ENCODE results near the gene ZNF585A. TPM values are rescaled to one million over a fixed set of nuclear protein-coding genes. Genes with fewer than 3 reads are reported as not detected.
A peak's percentile ranks its signal among the peaks of the same experiment; 100 is the strongest.
"Not testable (repeated sequence)": the region's sequence is repeated elsewhere in the genome, so short reads cannot be mapped to it uniquely, and the experiment has no call there.

ZNF585A gene
- 11.7 TPM for polyA plus RNA-seq (2013, experiment 1 of 4)
- 12.5 TPM for polyA plus RNA-seq (2013, experiment 2 of 4)
- polyA plus RNA-seq (2013, experiment 3 of 4) = 10.0 TPM
- polyA plus RNA-seq (2013, experiment 4 of 4) = 14.4 TPM

GRCh38 chr19:37172368-37173366, at the start of gene ZNF585A:
Gene ZNF585A (minus strand): TSS chr19:37172695. CDS start chr19:37169910, 2,785 bp downstream.
- Histone ChIP-seq H3K27me3 (ENCODE audit: control insufficient read depth, insufficient read depth, low read length, poor library complexity, severe bottlenecking) (no peaks in the 10 kb centered on the region), H3K27ac (ENCODE audit: insufficient read depth, low read depth, low read length, poor library complexity, severe bottlenecking) (no peak within 1 kb of the TSS), H3K4me1 (ENCODE audit: control insufficient read depth, insufficient read depth, low read length) (no peaks in the 10 kb centered on the region), H3K9me3 (ENCODE audit: control insufficient read depth, low read length) (peaks cover 3% of the 10 kb centered on the region), H3K4me3 (ENCODE audit: insufficient read depth, low read depth, low read length) (peak within 1 kb of the TSS; percentile 65), H3K36me3 (ENCODE audit: control insufficient read depth, insufficient read depth, low read length) (peaks cover 18% of the 10 kb centered on the region)
- WGBS, 2 experiments = 14 to 16% methylated on average over 30 of the region's 30 CpGs

DNA sequence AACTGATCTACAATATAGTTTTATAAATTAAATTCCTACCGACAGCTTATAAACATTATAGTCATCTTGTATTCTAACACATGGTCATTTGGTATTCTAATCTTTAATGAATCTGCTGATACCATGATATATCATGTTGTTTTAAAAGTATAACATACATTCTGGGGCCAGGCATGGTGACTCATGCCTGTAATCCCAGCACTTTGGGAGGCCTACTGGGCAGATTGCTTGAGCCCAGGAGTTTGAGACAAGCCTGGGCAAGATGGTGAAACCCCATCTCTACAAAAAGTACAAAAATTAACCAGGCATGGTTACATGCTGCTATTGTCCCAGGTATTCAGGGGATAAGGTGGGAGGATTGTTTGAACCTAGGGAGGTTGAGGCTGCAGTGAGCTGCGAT, 48.6 kb upstream of the ZNF585A start:
- Histone ChIP-seq H3K9me3 (ENCODE audit: control insufficient read depth, low read length) (no peaks in the 10 kb centered on the region), H3K27ac (ENCODE audit: insufficient read depth, low read depth, low read length, poor library complexity, severe bottlenecking) (no peak overlapping the region), H3K4me1 (ENCODE audit: control insufficient read depth, insufficient read depth, low read length) (peaks cover 6% of the 10 kb centered on the region), H3K36me3 (ENCODE audit: control insufficient read depth, insufficient read depth, low read length) (peaks cover 12% of the 10 kb centered on the region), H3K27me3 (ENCODE audit: control insufficient read depth, insufficient read depth, low read length, poor library complexity, severe bottlenecking) (no peaks in the 10 kb centered on the region), H3K4me3 (ENCODE audit: insufficient read depth, low read depth, low read length) (no peak overlapping the region)
- 92% methylated on average over 2 of the region's 2 CpGs; no CpG with 5 or more reads in 1 of the 2 experiments for WGBS, 2 experiments

DNA sequence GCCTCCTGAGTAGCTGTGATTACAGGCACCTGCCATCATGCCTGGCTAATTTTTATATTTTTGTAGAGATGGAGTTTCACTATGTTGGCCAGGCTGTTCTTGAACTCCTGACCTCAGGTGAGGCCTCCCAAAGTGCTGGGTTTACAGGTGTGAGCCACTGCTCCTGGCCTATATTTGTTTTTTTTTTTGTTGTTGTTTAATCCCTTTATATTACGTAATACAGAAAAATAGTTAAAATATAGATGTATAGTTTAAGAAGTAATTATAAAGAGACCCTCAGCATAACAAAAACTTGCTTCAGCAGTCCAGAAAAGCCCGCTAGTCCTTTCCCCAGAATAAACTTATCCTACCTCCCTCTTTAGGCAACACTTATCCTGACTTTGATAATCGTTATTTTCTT, 47.9 kb upstream of the ZNF585A start:
- 94 to 100% methylated on average over 1 of the region's 3 CpGs for WGBS, 2 experiments
- Histone ChIP-seq H3K9me3 (ENCODE audit: control insufficient read depth, low read length) (no peaks in the 10 kb centered on the region), H3K36me3 (ENCODE audit: control insufficient read depth, insufficient read depth, low read length) (peaks cover 4% of the 10 kb centered on the region), H3K4me3 (ENCODE audit: insufficient read depth, low read depth, low read length) (no peak overlapping the region), H3K4me1 (ENCODE audit: control insufficient read depth, insufficient read depth, low read length) (peaks cover 6% of the 10 kb centered on the region), H3K27me3 (ENCODE audit: control insufficient read depth, insufficient read depth, low read length, poor library complexity, severe bottlenecking) (no peaks in the 10 kb centered on the region), H3K27ac (ENCODE audit: insufficient read depth, low read depth, low read length, poor library complexity, severe bottlenecking) (no peak overlapping the region)

DNA sequence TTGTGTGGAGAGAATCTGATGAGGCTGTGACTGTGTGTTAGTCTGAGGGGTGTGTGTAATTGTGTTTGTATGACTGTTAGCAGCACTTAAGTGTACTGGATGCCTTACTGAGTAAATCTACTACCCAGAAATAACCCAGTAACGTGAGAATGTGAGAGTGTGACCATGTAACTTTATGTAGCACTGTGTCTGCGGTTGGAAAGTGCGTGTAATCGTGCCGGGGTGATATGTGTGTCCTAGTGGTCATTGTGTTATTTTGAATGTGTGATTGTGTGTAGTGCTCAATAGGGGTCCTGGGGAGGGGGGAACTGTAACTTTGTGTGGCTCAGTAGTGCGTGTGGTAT, 46.1 kb upstream of the ZNF585A start:
- Histone ChIP-seq H3K4me3 (ENCODE audit: insufficient read depth, low read depth, low read length) (peak overlapping the region; percentile 84), H3K36me3 (ENCODE audit: control insufficient read depth, insufficient read depth, low read length) (no peaks in the 10 kb centered on the region), H3K27ac (ENCODE audit: insufficient read depth, low read depth, low read length, poor library complexity, severe bottlenecking) (no peak overlapping the region), H3K27me3 (ENCODE audit: control insufficient read depth, insufficient read depth, low read length, poor library complexity, severe bottlenecking) (no peaks in the 10 kb centered on the region), H3K9me3 (ENCODE audit: control insufficient read depth, low read length) (no peaks in the 10 kb centered on the region), H3K4me1 (ENCODE audit: control insufficient read depth, insufficient read depth, low read length) (peaks cover 6% of the 10 kb centered on the region)
- 58 to 65% methylated on average over 6 of the region's 6 CpGs for WGBS, 2 experiments

DNA sequence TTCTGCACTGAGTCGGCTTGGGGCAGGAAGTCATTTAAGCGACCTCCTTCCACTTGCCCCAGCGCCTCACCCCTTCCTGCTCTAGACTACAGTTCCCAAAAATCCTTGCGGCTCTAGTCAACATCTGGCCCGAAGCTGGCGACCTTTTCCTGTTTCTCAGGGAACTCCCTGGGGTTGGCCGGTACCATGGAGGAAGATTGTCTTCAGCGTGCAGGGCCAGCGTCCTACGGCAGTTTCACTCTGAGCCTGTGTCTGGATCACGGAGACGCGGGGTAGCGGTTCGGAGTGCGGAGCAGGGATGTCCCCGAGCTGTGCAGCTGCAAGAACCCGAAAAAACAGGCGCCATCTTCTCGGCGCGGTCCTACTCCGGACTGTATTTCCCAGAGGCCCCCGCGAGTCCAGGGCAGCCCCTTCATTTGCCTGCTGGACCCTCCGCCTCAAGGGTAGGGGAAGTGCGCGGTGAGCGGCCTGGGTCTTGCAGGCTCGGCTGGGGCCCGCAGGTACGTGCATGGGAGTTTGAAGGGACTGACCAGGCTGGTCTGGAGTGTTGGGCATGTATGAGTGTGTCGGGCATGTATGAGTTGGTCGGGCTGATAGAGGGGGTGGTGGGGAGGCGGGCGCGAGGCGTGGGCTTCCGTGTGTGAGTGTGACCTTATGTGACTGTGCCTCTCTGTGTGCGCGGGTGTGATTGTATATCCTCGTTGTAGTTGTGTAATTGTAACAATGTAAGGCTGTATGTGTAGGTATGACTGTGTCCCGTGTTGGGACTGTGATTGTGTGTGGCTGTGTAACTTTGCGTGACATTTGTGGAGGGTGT, 45.5 kb upstream of the ZNF585A start, which contains the start of gene ZNF383:
ZNF383 (plus strand) TSS at position 440 of the 817 bp plus-strand sequence. CDS start 12,240 bp downstream, outside the sequence.
- H3K27ac ChIP-seq (ENCODE audit: insufficient read depth, low read depth, low read length, poor library complexity, severe bottlenecking) = peak within 1 kb of the TSS; percentile 58
- peak within 1 kb of the TSS; percentile 84 for H3K4me3 ChIP-seq (ENCODE audit: insufficient read depth, low read depth, low read length)
- no peaks in the 10 kb centered on the region for H3K36me3 ChIP-seq (ENCODE audit: control insufficient read depth, insufficient read depth, low read length)
- WGBS, 2 experiments = 0 to 1% methylated on average over 44 of the region's 44 CpGs
- peaks cover 6% of the 10 kb centered on the region for H3K4me1 ChIP-seq (ENCODE audit: control insufficient read depth, insufficient read depth, low read length)
- H3K9me3 ChIP-seq (ENCODE audit: control insufficient read depth, low read length) = no peaks in the 10 kb centered on the region
- H3K27me3 ChIP-seq (ENCODE audit: control insufficient read depth, insufficient read depth, low read length, poor library complexity, severe bottlenecking) = no peaks in the 10 kb centered on the region

GRCh38 chr19:37217480-37217774, 44.9 kb upstream of the ZNF585A start:
- Histone ChIP-seq H3K9me3 (ENCODE audit: control insufficient read depth, low read length) (no peaks in the 10 kb centered on the region), H3K4me1 (ENCODE audit: control insufficient read depth, insufficient read depth, low read length) (peaks cover 6% of the 10 kb centered on the region), H3K27ac (ENCODE audit: insufficient read depth, low read depth, low read length, poor library complexity, severe bottlenecking) (no peak overlapping the region), H3K4me3 (ENCODE audit: insufficient read depth, low read depth, low read length) (peak overlapping the region; percentile 84), H3K36me3 (ENCODE audit: control insufficient read depth, insufficient read depth, low read length) (no peaks in the 10 kb centered on the region), H3K27me3 (ENCODE audit: control insufficient read depth, insufficient read depth, low read length, poor library complexity, severe bottlenecking) (no peaks in the 10 kb centered on the region)
- WGBS, 2 experiments = 5 to 10% methylated on average over 7 of the region's 7 CpGs

DNA sequence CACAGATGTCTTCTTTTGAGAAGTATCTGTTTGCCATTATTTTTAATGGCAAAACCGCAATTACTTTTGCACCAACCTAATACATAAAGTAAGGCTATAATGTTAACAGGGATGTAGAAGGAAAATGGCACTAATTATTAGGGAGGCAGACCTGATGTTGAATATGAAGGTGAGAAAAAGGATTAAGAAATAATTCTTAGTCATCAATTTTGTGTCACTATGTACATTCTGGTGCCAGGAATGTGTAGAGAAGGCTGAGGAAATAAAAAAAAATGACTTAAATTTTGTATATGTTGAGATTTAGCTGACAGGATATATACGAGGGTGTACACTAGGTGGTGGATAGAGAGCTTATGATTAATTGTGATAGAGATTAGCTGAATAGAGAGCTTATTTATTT, 25.3 kb upstream of the ZNF585A start:
- Histone ChIP-seq H3K36me3 (ENCODE audit: control insufficient read depth, insufficient read depth, low read length) (no peaks in the 10 kb centered on the region), H3K4me1 (ENCODE audit: control insufficient read depth, insufficient read depth, low read length) (no peaks in the 10 kb centered on the region), H3K27ac (ENCODE audit: insufficient read depth, low read depth, low read length, poor library complexity, severe bottlenecking) (no peak overlapping the region), H3K9me3 (ENCODE audit: control insufficient read depth, low read length) (no peaks in the 10 kb centered on the region), H3K4me3 (ENCODE audit: insufficient read depth, low read depth, low read length) (no peak overlapping the region), H3K27me3 (ENCODE audit: control insufficient read depth, insufficient read depth, low read length, poor library complexity, severe bottlenecking) (no peaks in the 10 kb centered on the region)
- 93 to 100% methylated on average over 1 of the region's 2 CpGs for WGBS, 2 experiments

DNA sequence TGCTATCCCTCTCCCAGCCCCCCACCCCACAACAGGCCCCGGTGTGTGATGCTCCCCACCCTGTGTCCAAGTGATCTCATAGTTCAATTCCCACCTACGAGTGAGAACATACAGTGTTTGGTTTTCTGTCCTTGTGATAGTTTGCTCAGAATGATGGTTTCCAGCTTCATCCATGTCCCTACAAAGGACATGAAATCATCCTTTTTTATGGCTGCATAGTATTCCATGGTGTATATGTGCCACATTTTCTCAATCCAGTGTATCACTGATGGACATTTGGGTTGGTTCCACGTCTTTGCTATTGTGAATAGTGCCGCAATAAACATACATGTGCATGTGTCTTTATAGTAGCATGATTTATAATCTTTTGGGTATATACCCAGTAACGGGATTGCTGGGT, 24.6 kb upstream of the ZNF585A start:
- WGBS, 2 experiments = 89 to 90% methylated on average over 2 to 3 of the region's 5 CpGs
- not testable (repeated sequence) for H3K4me3 ChIP-seq (ENCODE audit: insufficient read depth, low read depth, low read length); H3K9me3 ChIP-seq (ENCODE audit: control insufficient read depth, low read length); H3K4me1 ChIP-seq (ENCODE audit: control insufficient read depth, insufficient read depth, low read length); H3K27ac ChIP-seq (ENCODE audit: insufficient read depth, low read depth, low read length, poor library complexity, severe bottlenecking); H3K36me3 ChIP-seq (ENCODE audit: control insufficient read depth, insufficient read depth, low read length); H3K27me3 ChIP-seq (ENCODE audit: control insufficient read depth, insufficient read depth, low read length, poor library complexity, severe bottlenecking)

- H3K27ac ChIP-seq (ENCODE audit: insufficient read depth, low read depth, low read length, poor library complexity, severe bottlenecking); H3K27me3 ChIP-seq (ENCODE audit: control insufficient read depth, insufficient read depth, low read length, poor library complexity, severe bottlenecking); H3K36me3 ChIP-seq (ENCODE audit: control insufficient read depth, insufficient read depth, low read length); H3K4me3 ChIP-seq (ENCODE audit: insufficient read depth, low read depth, low read length); H3K9me3 ChIP-seq (ENCODE audit: control insufficient read depth, low read length); H3K4me1 ChIP-seq (ENCODE audit: control insufficient read depth, insufficient read depth, low read length): not testable (repeated sequence)
- 74 to 94% methylated on average over 2 to 4 of the region's 4 CpGs for WGBS, 2 experiments
These were observed 22.8 kb upstream of the ZNF585A start for GRCh38 chr19:37195248-37195647.

DNA sequence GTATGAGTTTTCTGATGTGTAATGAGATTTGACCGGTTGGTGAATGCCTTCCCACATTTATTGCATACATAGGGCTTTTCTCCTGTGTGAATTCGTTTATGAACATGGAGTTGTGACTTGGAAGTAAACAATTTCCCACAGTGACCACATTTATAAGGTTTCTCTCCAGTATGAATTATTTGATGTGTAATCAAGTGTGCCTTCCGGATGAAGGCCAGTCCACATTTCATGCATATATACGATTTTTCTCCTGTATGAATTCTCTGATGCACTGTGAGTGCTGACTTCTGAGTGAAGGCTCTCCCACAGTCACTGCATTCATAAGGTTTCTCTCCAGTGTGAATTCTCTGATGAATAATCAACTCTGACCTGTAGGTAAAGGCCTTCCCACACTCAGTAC, 13.6 kb upstream of the ZNF585A start:
- peaks cover 13% of the 10 kb centered on the region for H3K36me3 ChIP-seq (ENCODE audit: control insufficient read depth, insufficient read depth, low read length)
- H3K27ac ChIP-seq (ENCODE audit: insufficient read depth, low read depth, low read length, poor library complexity, severe bottlenecking); H3K27me3 ChIP-seq (ENCODE audit: control insufficient read depth, insufficient read depth, low read length, poor library complexity, severe bottlenecking); H3K4me3 ChIP-seq (ENCODE audit: insufficient read depth, low read depth, low read length); H3K9me3 ChIP-seq (ENCODE audit: control insufficient read depth, low read length); H3K4me1 ChIP-seq (ENCODE audit: control insufficient read depth, insufficient read depth, low read length): not testable (repeated sequence)
- WGBS, 2 experiments = 92% methylated on average over 4 of the region's 4 CpGs; no CpG with 5 or more reads in 1 of the 2 experiments

Data from ectodermal cell (in vitro differentiated cells).